Adipocyte (in vitro differentiated cells): ENCODE results near the gene TXNL4A.
"Not testable (repeated sequence)": the region's sequence is repeated elsewhere in the genome, so short reads cannot be mapped to it uniquely, and the experiment has no call there.

Source experiments
- DNase-seq: peaks from one replicate; pipeline ENCODE4 v3.0.0-alpha.2; 2015; ENCODE audit warnings: low read depth
- H3K27me3 ChIP-seq: replicated peaks from 2 replicates; pipeline ENCODE4 v1.7.0; 2013; ENCODE audit warnings: mild to moderate bottlenecking, low read length, moderate library complexity; ENCODE audit not compliant: control insufficient read depth, insufficient read depth
- H3K36me3 ChIP-seq: 2 replicates; pipeline ENCODE4 v1.7.0; 2013; ENCODE audit warnings: low read length, mild to moderate bottlenecking, moderate library complexity; ENCODE audit not compliant: control insufficient read depth, insufficient read depth, severe bottlenecking
- H3K4me1 ChIP-seq: 2 replicates; pipeline ENCODE4 v1.7.0; 2013; ENCODE audit warnings: mild to moderate bottlenecking, low read length, moderate library complexity; ENCODE audit not compliant: control insufficient read depth, insufficient read depth
- H3K4me3 ChIP-seq: 2 replicates; pipeline ENCODE4 v1.7.0; 2013; ENCODE audit warnings: mild to moderate bottlenecking, low read length, moderate library complexity
- H3K9ac ChIP-seq: 2 replicates; pipeline ENCODE4 v1.7.0; 2013; ENCODE audit warnings: mild to moderate bottlenecking, low read length, moderate library complexity
- H3K9me3 ChIP-seq: 2 replicates; pipeline ENCODE4 v1.7.0; 2013; ENCODE audit warnings: mild to moderate bottlenecking, low read length, moderate library complexity; ENCODE audit not compliant: control insufficient read depth

Gene TXNL4A

DNA sequence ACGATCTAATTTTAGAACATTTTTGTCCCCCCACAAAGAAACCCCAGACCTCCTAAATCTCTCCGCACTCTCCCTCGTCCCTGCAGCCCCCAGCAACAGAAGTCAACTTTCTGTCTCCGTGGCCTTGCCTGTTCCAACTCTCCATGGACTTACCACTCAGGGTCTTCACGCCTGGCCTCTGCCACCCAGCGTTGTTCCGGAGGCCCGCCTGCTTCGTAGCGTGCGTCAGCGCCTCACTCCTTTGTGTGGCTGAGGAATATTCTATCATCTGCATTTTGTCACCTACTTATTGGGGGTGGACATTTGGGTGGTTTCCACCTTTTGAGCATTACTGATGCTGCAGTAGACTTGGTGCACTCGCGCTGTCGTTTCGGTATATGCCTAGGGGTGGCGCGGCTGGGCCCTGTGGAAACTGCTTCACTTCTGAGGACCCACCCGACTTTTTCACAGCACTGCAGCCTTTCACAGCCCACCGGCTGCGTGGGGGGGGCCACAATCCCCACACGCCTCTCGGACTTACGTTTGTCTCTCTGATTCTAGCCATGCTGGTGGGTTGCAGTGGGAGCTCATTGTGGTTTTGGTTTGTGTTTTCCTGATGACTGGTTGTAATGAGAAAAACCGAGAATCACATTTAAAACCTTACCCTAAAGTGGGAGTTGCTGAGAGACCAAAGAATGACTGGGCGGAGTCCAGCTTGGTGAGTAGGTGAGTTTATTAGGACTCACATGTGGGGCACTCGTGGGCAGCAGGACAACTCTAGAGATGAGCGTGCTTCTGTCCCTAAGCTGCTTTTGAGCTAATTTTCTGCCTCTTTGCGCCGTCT is 25.3 kb downstream of the TXNL4A start:
- Histone ChIP-seq H3K4me3 (no peak overlapping the region), H3K9me3 (no peaks in the 10 kb centered on the region), H3K27me3 (no peaks in the 10 kb centered on the region), H3K36me3 (peaks cover 12% of the 10 kb centered on the region), H3K9ac (no peak overlapping the region), H3K4me1 (peaks cover 21% of the 10 kb centered on the region)
- no peak for DNase-seq

DNA sequence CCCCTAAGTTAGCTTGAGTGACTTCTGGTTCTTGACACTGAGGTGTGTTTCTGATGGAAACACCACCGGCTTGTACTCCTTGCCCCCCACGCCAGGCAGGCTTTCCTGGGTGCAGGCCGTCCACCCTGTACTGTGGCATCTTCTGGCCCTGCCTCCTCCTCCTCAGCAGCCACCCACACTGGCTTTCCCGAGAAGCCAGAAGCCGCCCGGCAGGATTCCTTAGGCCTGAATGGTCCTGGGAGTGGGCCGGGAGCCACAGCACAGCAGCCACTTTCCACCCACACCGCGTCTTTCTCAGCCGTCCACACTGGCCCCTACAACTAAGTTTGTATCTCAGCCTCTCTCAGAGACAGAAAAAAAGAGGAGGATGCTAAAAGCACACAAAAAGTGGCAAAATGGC is 26.1 kb downstream of the TXNL4A start:
- H3K36me3 ChIP-seq = peaks cover 7% of the 10 kb centered on the region
- H3K4me3 ChIP-seq = no peak overlapping the region
- DNase-seq = peak; percentile 56
- no peaks in the 10 kb centered on the region for H3K9me3 ChIP-seq
- no peaks in the 10 kb centered on the region for H3K27me3 ChIP-seq
- peak overlapping the region; percentile 42 for H3K9ac ChIP-seq
- H3K4me1 ChIP-seq = peaks cover 21% of the 10 kb centered on the region

DNA sequence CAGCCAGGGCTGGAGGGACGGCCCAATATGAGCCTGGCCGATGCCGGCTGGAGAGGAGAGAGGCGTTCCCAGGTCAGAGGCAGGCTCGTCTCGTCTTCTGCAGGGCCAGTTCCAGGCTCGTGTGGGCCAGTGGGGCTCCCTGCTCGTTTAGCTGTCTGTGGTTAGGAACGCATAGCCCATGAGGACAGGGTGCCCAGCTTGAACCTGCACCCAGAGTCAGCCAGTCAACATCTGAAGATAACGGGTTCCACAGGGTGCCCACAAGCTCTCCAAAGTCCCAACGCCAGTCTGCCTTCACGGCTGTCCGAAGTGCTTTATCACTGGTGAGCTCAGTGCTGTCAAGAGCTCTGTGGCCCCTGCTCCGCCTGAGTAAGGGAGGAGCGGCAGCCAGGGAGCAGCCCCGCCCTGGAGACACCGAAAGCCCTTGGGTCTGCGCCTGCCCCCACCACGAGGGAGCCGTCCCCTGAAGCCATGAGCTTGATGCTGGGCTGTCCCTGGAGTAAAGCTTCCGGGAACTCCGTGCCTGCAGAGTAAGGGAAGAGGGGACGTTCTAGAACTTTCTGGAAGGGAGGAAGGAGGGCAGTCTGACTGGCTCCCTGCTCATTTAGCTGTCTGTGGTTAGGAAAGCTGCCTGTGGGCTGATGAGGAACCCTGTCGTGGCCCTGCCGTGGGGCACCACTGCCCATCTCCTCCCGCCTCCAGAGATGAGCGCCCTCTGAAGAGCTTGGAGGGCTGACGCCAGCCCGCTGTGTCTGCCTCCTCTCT is 26.7 kb downstream of the TXNL4A start:
- Histone ChIP-seq H3K4me1 (peaks cover 21% of the 10 kb centered on the region), H3K36me3 (peaks cover 4% of the 10 kb centered on the region), H3K4me3 (no peak overlapping the region), H3K9me3 (no peaks in the 10 kb centered on the region), H3K9ac (peak overlapping the region; percentile 42), H3K27me3 (no peaks in the 10 kb centered on the region)
- peak; percentile 5 for DNase-seq

DNA sequence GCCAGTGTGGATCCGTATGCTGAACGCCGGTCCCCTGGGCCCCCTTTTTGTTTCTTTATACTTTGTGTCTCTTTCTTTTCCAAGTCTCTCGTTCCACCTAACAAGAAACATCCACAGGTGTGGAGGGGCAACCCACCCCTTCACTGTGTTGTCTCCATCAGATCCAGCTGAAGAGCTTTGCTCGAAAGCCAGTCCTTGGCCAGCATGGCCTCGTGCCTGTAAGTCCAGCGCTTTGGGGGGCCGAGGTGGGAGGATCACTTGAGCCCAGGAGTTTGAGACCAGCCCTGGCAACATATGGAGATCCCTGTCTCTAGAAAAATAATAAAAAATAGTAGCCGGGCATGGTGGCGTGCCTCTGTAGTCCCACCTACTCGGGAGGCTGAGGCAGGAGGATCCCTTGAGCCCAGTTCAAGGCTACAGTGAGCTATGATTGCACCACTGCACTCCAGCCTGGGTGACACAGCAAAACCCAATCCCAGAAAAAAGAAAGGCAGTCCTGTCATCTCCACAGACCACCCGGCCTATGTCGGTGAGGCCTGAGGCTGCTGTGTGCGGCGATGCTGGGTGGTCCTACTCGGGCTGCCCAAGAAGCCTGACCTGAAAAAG is 27.3 kb downstream of the TXNL4A start:
- Histone ChIP-seq H3K36me3 (no peaks in the 10 kb centered on the region), H3K9ac (peak overlapping the region; percentile 42), H3K4me1 (peaks cover 21% of the 10 kb centered on the region), H3K4me3 (no peak overlapping the region), H3K27me3 (no peaks in the 10 kb centered on the region), H3K9me3 (no peaks in the 10 kb centered on the region)
- no peak for DNase-seq

DNA sequence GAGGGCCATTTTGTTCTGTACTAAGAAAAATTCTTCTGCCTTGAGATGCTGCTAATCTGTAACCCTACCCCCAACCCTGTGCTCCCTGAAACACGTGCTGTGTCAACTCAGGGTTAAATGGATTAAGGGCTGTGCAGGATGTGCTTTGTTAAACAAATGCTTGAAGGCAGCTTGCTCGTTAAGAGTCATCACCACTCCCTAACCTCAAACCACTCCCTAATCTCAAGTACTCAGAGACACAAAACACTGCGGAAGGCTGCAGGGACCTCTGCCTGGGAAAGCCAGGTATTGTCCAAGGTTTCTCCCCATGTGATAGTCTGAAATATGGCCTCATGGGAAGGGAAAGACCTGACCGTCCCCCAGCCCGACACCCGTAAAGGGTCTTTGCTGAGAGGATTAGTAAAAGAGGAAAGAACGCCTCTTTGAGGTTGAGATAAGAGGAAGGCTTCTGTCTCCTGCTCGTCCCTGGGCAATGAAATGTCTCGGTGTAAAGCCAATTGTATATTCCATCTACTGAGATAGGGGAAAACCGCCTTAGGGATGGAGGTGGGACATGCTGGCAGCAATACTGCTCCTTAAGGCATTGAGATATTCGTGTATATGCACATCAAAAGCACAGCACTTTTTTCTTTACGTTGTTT is 28.1 kb downstream of the TXNL4A start:
- H3K27me3 ChIP-seq, H3K4me3 ChIP-seq, H3K36me3 ChIP-seq, H3K9me3 ChIP-seq, H3K9ac ChIP-seq, DNase-seq: not testable (repeated sequence)
- H3K4me1 ChIP-seq = peaks cover 17% of the 10 kb centered on the region

DNA sequence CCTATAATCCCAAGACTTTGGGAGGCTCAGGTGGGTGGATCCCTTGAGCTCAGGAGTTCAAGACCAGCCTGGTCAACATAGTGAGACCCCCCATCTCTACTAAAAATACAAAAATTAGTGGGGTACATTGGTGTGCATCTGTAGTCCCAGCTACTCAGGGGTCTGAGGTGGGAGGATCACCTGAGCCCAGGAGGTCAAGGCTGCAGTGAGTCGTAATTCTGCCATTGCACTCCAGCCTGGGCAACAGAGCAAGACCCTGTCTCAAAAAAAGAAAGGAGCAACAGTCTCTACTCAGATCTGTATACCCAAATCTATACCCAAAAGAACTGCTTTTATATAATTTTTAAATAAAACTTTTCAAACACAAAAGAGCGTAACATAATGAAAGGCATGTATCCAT is 29.4 kb downstream of the TXNL4A start:
- H3K27me3 ChIP-seq = no peaks in the 10 kb centered on the region
- no peak overlapping the region for H3K4me3 ChIP-seq
- no peak overlapping the region for H3K9ac ChIP-seq
- peaks cover 20% of the 10 kb centered on the region for H3K4me1 ChIP-seq
- H3K36me3 ChIP-seq = no peaks in the 10 kb centered on the region
- no peaks in the 10 kb centered on the region for H3K9me3 ChIP-seq
- no peak for DNase-seq

DNA sequence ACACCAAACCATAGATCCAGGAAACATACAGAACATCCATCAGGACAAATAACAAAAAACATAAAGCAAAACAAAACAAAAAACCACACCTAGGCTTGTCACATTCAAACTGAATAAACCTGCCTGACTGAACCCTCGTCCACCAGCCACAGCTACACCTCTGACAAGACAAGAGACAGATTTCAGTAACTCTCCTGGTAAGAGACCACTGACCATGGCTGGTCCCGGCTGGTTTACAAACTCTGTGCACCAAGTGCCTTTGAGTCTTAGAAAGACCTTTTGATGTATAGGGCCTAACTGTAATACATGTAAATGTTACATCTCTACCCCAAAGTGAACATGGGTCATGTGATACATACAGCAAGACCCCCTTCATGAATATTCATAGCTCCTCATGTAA is 32.1 kb downstream of the TXNL4A start:
- Histone ChIP-seq H3K4me1 (peaks cover 6% of the 10 kb centered on the region), H3K9me3 (no peaks in the 10 kb centered on the region), H3K9ac (no peak overlapping the region), H3K4me3 (no peak overlapping the region), H3K27me3 (no peaks in the 10 kb centered on the region), H3K36me3 (no peaks in the 10 kb centered on the region)
- DNase-seq = no peak

DNA sequence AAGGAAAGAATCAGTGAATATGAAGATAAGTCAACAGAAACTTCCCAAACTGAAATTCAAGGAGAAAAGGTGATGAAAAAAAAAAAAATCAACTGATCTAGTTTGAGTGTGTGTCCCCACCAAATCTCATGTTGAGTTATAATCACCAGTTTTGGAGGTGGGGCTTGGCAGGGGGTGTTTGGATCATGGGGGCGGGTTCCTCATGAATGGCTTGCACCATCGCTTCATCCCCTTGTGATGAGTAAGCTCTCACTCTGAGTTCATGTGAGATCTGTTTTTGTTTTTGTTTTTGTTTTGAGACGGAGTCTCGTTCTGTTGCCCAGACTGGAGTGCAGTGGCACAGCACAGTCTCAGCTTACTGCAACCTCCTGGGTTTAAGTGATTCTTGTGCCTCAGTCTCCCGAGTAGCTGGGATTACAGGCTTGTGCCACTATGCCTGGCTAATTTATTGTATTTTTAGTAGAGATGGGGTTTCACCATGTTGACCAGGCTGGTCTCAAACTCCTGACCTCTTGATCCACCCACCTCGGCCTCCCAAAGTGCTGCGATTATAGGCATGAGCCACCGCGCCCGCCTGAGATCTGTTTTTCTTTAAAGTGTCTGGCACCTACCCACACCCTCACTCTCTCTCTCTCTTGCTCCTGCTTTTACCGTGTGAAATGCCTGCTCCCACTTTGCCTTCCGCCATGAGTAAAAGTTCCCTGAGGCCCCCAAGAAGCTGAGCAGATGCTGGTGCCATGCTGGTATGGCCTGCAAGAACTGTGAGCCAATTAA is 32.9 kb downstream of the TXNL4A start:
- Histone ChIP-seq H3K9me3 (no peaks in the 10 kb centered on the region), H3K27me3 (no peaks in the 10 kb centered on the region), H3K4me3 (no peak overlapping the region), H3K4me1 (peaks cover 5% of the 10 kb centered on the region), H3K36me3 (no peaks in the 10 kb centered on the region), H3K9ac (no peak overlapping the region)
- no peak for DNase-seq

DNA sequence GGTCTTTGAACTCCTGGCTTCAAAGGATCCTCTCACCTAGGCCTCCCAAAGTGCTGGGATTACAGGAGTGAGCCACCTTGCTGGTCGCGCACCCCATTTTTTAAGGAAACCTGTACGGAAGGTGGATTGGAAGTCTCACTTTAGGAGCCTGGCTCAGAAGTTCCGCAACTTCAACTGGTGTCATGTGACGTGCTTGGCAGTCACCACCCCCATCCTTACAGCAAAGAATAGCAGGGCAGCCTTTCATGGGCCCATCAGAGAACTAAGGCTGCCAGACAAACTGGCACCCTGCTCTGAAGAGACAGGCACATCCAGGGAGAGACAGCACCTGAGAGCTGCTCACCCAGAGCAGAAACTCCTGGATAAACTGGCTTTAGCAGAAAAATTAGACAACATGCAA is 33.6 kb downstream of the TXNL4A start:
- H3K9me3 ChIP-seq = no peaks in the 10 kb centered on the region
- H3K4me3 ChIP-seq = no peak overlapping the region
- no peak for DNase-seq
- no peak overlapping the region for H3K9ac ChIP-seq
- H3K27me3 ChIP-seq = no peaks in the 10 kb centered on the region
- H3K4me1 ChIP-seq = peaks cover 10% of the 10 kb centered on the region
- no peaks in the 10 kb centered on the region for H3K36me3 ChIP-seq

DNA sequence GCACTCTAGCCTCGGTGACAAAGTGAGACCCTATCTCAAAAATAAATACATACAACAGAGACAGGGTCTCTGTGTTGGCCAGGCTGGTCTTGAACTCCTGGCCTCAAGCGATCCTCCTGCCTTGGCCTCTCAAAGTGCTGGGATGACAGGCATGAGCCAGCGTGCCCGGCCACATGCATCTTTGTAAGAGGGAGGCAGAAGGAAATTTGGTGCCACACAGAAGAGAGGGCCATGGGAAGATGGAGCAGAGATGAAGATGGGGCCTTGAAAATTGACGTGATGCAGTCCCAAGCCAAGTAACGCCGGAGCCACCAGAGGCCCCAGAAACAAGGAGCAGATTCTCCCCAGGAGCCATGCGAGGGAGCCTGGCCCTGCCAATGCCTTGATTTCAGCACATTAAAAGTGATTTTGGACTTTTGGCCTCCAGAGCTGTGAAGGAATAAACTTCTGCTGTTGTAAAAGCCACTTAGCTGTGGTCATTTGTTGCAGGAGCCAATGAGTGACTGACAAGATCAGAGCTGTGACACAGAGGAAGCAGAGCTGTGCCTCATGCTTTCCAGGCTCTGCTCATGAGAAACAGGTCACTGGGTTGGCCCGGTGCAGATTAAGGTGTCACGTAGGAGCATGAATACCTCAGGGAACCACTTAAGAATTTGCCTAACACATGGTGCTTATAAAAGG is 34.3 kb downstream of the TXNL4A start:
- peaks cover 11% of the 10 kb centered on the region for H3K4me1 ChIP-seq
- H3K4me3 ChIP-seq = no peak overlapping the region
- no peak for DNase-seq
- H3K9me3 ChIP-seq = no peaks in the 10 kb centered on the region
- peaks cover under 1% of the 10 kb centered on the region for H3K36me3 ChIP-seq
- no peaks in the 10 kb centered on the region for H3K27me3 ChIP-seq
- H3K9ac ChIP-seq = no peak overlapping the region
